Measurements from ENCODE around the gene IL1RAPL2. TPM values are rescaled to one million over a fixed set of nuclear protein-coding genes. Genes with fewer than 3 reads are reported as not detected.

IL1RAPL2 gene
- total and polyA plus RNA-seq, 7 donors = not detected

DNA sequence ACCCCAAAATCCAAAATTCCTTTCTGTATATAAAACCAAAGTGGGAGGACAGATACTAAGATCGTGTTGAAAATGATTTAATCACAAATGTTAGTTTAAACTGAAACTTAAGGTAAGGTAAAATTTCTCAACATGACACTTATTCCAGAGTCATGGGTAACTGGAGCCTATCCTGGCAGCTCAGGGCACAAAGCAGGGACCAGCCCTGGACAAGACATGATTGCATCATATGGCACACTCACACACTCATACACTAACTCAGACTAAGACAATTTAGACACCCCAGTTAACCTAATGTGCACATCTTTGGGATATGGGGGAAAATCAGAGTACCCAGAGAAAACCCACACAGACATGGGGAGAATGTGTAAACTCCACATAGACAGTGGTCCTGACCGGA, 898.6 kb downstream of the IL1RAPL2 start:
- no peaks in the 10 kb centered on the region for H3K4me1 ChIP-seq
- 74 to 97% (median 89%) methylated on average over 2 of the region's 2 CpGs for WGBS, 3 donors
- DNase-seq (no peak), ATAC-seq (peak in 1 of 4 donors; percentile 43)
- intact Hi-C loops (cut with DNase I) = no loop called here
- TF ChIP-seq, protein P1, sequence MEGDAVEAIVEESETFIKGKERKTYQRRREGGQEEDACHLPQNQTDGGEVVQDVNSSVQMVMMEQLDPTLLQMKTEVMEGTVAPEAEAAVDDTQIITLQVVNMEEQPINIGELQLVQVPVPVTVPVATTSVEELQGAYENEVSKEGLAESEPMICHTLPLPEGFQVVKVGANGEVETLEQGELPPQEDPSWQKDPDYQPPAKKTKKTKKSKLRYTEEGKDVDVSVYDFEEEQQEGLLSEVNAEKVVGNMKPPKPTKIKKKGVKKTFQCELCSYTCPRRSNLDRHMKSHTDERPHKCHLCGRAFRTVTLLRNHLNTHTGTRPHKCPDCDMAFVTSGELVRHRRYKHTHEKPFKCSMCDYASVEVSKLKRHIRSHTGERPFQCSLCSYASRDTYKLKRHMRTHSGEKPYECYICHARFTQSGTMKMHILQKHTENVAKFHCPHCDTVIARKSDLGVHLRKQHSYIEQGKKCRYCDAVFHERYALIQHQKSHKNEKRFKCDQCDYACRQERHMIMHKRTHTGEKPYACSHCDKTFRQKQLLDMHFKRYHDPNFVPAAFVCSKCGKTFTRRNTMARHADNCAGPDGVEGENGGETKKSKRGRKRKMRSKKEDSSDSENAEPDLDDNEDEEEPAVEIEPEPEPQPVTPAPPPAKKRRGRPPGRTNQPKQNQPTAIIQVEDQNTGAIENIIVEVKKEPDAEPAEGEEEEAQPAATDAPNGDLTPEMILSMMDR (IDR thresholded peaks at IDR 0.05) = no peak
- no peaks in the 10 kb centered on the region for H3K9me3 ChIP-seq
- peaks cover 0 to 14% (median 0%) of the 10 kb centered on the region in 3 donors for H3K27me3 ChIP-seq (ENCODE audit: insufficient read depth in 3 of 3, low read length in 2 of 3)
- H3K36me3 ChIP-seq (ENCODE audit: insufficient read depth in 1 of 2, low read depth in 1 of 2) = no peaks in the 10 kb centered on the region
- no peak overlapping the region for H3K4me3 ChIP-seq
- no peak overlapping the region for H3K27ac ChIP-seq

DNA sequence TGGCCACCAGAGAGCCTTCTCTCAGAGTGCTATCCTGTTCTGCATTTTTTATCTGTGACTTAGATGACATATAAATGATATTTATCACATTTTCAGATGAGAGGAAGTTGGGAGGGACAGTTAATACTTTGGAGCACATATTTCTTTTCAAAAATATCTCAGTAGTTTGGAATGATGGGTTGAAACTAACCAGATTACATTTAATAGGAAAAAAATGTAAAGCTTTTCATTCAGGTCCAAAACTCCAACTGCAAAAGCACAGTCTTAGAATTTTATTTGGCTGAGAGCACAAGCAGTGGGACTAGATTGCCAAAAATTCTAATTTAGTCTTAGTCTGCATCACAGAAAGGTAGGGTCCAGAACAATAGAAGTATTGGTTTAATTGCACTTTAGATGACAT, 902.7 kb downstream of the IL1RAPL2 start:
- DNase-seq = no peak
- TF ChIP-seq, protein P1 (IDR thresholded peaks at IDR 0.05) = no peak
- no peaks in the 10 kb centered on the region for H3K9me3 ChIP-seq
- intact Hi-C loops (cut with DNase I) = no loop called here
- peaks cover 0 to 13% (median 0%) of the 10 kb centered on the region in 3 donors for H3K27me3 ChIP-seq (ENCODE audit: insufficient read depth in 3 of 3, low read length in 2 of 3)
- H3K27ac ChIP-seq = no peak overlapping the region
- no peak for ATAC-seq
- no peaks in the 10 kb centered on the region for H3K4me1 ChIP-seq
- H3K4me3 ChIP-seq = no peak overlapping the region
- no peaks in the 10 kb centered on the region for H3K36me3 ChIP-seq (ENCODE audit: insufficient read depth in 1 of 2, low read depth in 1 of 2)

DNA sequence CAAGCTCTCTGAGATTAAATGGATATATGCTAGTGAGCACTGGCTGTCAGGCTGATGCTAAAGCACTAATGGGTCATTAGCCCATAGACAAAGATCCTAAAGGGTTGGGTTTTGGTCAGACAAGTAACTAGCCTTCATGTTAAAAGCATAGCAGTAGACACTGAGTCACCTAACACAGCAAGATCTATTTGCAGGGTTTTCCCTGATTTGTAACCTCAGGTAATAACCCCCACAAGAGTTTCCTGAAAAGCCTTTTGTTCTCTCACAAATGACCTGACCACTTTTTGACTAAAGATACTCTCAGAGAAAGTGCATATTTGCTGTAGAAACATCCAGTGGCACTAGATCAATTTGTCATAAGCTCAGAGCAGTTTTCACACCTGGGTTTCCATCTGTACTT, 905.6 kb downstream of the IL1RAPL2 start:
- ATAC-seq = no peak
- Histone ChIP-seq H3K4me1 (peaks cover 5% of the 10 kb centered on the region), H3K36me3 (ENCODE audit: insufficient read depth in 1 of 2, low read depth in 1 of 2) (no peaks in the 10 kb centered on the region), H3K4me3 (no peak overlapping the region), H3K27me3 (ENCODE audit: insufficient read depth in 3 of 3, low read length in 2 of 3) (no peaks in the 10 kb centered on the region), H3K27ac (no peak overlapping the region), H3K9me3 (no peaks in the 10 kb centered on the region)
- intact Hi-C loops (cut with DNase I) = no loop called here
- TF ChIP-seq, protein P1 (IDR thresholded peaks at IDR 0.05) = no peak
- no peak for DNase-seq

DNA sequence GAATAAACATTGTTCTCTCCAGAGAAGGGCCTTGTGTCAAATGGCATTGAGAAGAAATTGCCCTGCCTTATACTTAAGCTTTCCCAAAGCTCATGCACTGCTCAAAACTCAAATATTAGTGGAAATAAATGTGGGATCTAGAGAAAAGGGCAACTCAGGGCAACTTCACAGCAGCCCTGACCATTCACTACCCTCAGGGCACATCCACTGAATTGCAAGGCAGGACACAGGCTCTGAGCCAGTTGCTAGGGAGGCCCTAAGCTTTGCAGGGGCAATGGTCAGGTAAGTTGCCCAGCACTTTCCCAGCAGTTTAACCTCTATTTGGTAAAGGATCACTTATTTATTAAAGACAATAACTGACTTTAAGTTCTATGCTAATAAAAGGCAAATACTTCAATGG, 909.8 kb downstream of the IL1RAPL2 start:
- TF ChIP-seq, protein P1 (IDR thresholded peaks at IDR 0.05) = no peak
- intact Hi-C loops (cut with DNase I) = no loop called here
- no peak for DNase-seq
- ATAC-seq = no peak
- H3K9me3 ChIP-seq = no peaks in the 10 kb centered on the region
- peaks cover 5% of the 10 kb centered on the region for H3K4me1 ChIP-seq
- no peak overlapping the region for H3K27ac ChIP-seq
- no peaks in the 10 kb centered on the region for H3K27me3 ChIP-seq (ENCODE audit: insufficient read depth in 3 of 3, low read length in 2 of 3)
- H3K36me3 ChIP-seq (ENCODE audit: insufficient read depth in 1 of 2, low read depth in 1 of 2) = no peaks in the 10 kb centered on the region
- H3K4me3 ChIP-seq = no peak overlapping the region

DNA sequence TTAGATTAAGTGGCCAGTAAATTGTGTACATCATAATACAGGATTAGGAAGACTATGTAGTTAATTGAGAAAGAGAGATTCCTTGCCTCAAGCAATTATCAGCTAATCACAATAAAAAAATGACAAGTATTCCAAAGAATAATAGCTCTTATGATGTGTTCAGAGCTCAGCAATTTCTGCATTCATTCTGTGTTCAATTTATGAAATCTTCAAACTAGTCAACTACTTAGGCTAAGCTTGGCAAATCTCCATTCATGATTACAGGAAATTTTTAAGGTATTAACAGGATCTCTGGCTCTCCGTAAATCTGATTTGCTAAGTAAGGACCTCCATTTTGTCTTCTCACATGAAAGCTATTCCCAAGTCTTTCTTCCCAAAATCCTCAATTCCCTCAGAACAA, 911.4 kb downstream of the IL1RAPL2 start:
- 85 to 87% (median 87%) methylated on average over 1 of the region's 1 CpG for WGBS, 3 donors
- peaks cover 5% of the 10 kb centered on the region for H3K4me1 ChIP-seq
- no peaks in the 10 kb centered on the region for H3K27me3 ChIP-seq (ENCODE audit: insufficient read depth in 3 of 3, low read length in 2 of 3)
- intact Hi-C loops (cut with DNase I) = no loop called here
- H3K4me3 ChIP-seq = no peak overlapping the region
- no peaks in the 10 kb centered on the region for H3K36me3 ChIP-seq (ENCODE audit: insufficient read depth in 1 of 2, low read depth in 1 of 2)
- ATAC-seq = no peak
- no peak for DNase-seq
- no peaks in the 10 kb centered on the region for H3K9me3 ChIP-seq
- no peak overlapping the region for H3K27ac ChIP-seq
- TF ChIP-seq, protein P1 (IDR thresholded peaks at IDR 0.05) = no peak

Data from psoas muscle (tissue), 8 donors.